ENCODE data around the gene HNRNPUL2. TPM values are rescaled to one million over a fixed set of nuclear protein-coding genes. Genes with fewer than 3 reads are reported as not detected.

Gene HNRNPUL2
- total and polyA plus RNA-seq, 10 of the 15 experiments (the other 5 are each of a cell fraction or from before 2014, with no cell fraction given): 1.6 to 72.2 (median 14.9) TPM

DNA sequence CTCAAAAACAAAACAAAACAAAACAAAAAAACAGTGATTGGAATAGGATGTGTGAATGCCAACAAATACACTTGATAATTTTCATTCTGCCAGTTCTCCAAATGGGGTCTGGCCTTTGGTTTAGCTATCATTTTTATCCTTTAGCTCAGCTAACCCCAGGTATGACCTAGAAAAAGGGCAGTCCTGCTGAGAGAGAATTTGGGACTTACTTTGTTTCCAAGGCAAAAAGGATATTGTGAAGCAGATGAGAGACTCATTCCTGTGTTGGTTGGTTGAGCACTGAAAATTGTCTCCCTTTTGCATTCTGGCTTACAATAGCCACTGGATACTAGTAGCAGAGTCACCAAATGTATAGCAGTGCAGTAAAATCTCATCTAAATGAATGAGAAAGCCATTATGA is 9.9 kb upstream of the HNRNPUL2 start (continued):
- TF ChIP-seq MYB (IDR thresholded peaks at IDR 0.05; ENCODE audit: borderline replicate concordance, low read depth, low read length) (no peak), TAF1 (IDR thresholded peaks at IDR 0.05; ENCODE audit: borderline replicate concordance, low read depth, low read length) (no peak), RBBP5 (conservative IDR thresholded peaks at IDR 0.05) (no peak), STAT1 (conservative IDR thresholded peaks at IDR 0.05) (no peak), SIX5 (IDR thresholded peaks at IDR 0.05; ENCODE audit: low read depth, low read length, severe bottlenecking) (no peak), ZSCAN29 (IDR thresholded peaks at IDR 0.05) (no peak), BRCA1 (IDR thresholded peaks at IDR 0.05; ENCODE audit: low read depth, low read length) (no peak), ZBED1 (IDR thresholded peaks at IDR 0.05; ENCODE audit: borderline replicate concordance) (no peak), JUNB (IDR thresholded peaks at IDR 0.05) (no peak), EZH2 (IDR thresholded peaks at IDR 0.05; ENCODE audit: borderline replicate concordance, control insufficient read depth, low read depth, low read length) (no peak)
- TF ChIP-seq, protein P1, sequence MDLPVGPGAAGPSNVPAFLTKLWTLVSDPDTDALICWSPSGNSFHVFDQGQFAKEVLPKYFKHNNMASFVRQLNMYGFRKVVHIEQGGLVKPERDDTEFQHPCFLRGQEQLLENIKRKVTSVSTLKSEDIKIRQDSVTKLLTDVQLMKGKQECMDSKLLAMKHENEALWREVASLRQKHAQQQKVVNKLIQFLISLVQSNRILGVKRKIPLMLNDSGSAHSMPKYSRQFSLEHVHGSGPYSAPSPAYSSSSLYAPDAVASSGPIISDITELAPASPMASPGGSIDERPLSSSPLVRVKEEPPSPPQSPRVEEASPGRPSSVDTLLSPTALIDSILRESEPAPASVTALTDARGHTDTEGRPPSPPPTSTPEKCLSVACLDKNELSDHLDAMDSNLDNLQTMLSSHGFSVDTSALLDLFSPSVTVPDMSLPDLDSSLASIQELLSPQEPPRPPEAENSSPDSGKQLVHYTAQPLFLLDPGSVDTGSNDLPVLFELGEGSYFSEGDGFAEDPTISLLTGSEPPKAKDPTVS (IDR thresholded peaks at IDR 0.05; ENCODE audit: low read depth, low read length): no peak
- TF ChIP-seq, protein P2, sequence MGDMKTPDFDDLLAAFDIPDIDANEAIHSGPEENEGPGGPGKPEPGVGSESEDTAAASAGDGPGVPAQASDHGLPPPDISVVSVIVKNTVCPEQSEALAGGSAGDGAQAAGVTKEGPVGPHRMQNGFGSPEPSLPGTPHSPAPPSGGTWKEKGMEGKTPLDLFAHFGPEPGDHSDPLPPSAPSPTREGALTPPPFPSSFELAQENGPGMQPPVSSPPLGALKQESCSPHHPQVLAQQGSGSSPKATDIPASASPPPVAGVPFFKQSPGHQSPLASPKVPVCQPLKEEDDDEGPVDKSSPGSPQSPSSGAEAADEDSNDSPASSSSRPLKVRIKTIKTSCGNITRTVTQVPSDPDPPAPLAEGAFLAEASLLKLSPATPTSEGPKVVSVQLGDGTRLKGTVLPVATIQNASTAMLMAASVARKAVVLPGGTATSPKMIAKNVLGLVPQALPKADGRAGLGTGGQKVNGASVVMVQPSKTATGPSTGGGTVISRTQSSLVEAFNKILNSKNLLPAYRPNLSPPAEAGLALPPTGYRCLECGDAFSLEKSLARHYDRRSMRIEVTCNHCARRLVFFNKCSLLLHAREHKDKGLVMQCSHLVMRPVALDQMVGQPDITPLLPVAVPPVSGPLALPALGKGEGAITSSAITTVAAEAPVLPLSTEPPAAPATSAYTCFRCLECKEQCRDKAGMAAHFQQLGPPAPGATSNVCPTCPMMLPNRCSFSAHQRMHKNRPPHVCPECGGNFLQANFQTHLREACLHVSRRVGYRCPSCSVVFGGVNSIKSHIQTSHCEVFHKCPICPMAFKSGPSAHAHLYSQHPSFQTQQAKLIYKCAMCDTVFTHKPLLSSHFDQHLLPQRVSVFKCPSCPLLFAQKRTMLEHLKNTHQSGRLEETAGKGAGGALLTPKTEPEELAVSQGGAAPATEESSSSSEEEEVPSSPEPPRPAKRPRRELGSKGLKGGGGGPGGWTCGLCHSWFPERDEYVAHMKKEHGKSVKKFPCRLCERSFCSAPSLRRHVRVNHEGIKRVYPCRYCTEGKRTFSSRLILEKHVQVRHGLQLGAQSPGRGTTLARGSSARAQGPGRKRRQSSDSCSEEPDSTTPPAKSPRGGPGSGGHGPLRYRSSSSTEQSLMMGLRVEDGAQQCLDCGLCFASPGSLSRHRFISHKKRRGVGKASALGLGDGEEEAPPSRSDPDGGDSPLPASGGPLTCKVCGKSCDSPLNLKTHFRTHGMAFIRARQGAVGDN (IDR thresholded peaks at IDR 0.05): no peak
- TF ChIP-seq, protein P3, sequence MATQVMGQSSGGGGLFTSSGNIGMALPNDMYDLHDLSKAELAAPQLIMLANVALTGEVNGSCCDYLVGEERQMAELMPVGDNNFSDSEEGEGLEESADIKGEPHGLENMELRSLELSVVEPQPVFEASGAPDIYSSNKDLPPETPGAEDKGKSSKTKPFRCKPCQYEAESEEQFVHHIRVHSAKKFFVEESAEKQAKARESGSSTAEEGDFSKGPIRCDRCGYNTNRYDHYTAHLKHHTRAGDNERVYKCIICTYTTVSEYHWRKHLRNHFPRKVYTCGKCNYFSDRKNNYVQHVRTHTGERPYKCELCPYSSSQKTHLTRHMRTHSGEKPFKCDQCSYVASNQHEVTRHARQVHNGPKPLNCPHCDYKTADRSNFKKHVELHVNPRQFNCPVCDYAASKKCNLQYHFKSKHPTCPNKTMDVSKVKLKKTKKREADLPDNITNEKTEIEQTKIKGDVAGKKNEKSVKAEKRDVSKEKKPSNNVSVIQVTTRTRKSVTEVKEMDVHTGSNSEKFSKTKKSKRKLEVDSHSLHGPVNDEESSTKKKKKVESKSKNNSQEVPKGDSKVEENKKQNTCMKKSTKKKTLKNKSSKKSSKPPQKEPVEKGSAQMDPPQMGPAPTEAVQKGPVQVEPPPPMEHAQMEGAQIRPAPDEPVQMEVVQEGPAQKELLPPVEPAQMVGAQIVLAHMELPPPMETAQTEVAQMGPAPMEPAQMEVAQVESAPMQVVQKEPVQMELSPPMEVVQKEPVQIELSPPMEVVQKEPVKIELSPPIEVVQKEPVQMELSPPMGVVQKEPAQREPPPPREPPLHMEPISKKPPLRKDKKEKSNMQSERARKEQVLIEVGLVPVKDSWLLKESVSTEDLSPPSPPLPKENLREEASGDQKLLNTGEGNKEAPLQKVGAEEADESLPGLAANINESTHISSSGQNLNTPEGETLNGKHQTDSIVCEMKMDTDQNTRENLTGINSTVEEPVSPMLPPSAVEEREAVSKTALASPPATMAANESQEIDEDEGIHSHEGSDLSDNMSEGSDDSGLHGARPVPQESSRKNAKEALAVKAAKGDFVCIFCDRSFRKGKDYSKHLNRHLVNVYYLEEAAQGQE (IDR thresholded peaks at IDR 0.05; ENCODE audit: low read depth, low read length): no peak

Data from GM12878 (cell line).